Liver (tissue), 9 donors: ENCODE results near the gene SBK2. TPM values are rescaled to one million over a fixed set of nuclear protein-coding genes. Genes with fewer than 3 reads are reported as not detected.

ENCODE experiments used
- DNase-seq: peaks from one replicate; pipeline ENCODE4 v3.0.0-alpha.2; 2017; ENCODE audit warnings: low spot score
- H3K27ac ChIP-seq, 2 donors: one replicate each; pipeline ENCODE4 v1.7.0; 2013; ENCODE audit warnings: inconsistent platforms in 2 of 2, low read length in 2 of 2, control low read depth in 1 of 2, low read depth in 1 of 2, mild to moderate bottlenecking in 1 of 2
- H3K27me3 ChIP-seq, 4 donors: one replicate each; pipeline versions ENCODE4 v1.6.1 to v1.7.0; 2013; ENCODE audit warnings: low read length in 3 of 4, inconsistent platforms in 1 of 4, mild to moderate bottlenecking in 1 of 4, moderate library complexity in 1 of 4; ENCODE audit not compliant: control insufficient read depth in 4 of 4, insufficient read depth in 4 of 4
- H3K36me3 ChIP-seq, 4 donors: one replicate each; pipeline versions ENCODE4 v1.6.1 to v1.7.0; 2013; ENCODE audit warnings: low read length in 3 of 4, mild to moderate bottlenecking in 3 of 4, low read depth in 1 of 4, moderate library complexity in 1 of 4; ENCODE audit not compliant: control insufficient read depth in 4 of 4, insufficient read depth in 3 of 4
- H3K4me1 ChIP-seq, 4 donors: one replicate each; pipeline versions ENCODE4 v1.6.1 to v1.7.0; 2013; ENCODE audit warnings: low read length in 3 of 4, mild to moderate bottlenecking in 3 of 4, moderate library complexity in 1 of 4; ENCODE audit not compliant: control insufficient read depth in 4 of 4, insufficient read depth in 4 of 4
- H3K4me3 ChIP-seq, 3 donors: one replicate each; pipeline versions ENCODE4 v1.6.1 to v1.7.0; 2013; ENCODE audit warnings: low read length in 3 of 3, control low read depth in 1 of 3, low read depth in 1 of 3, mild to moderate bottlenecking in 1 of 3
- H3K9ac ChIP-seq, 2 donors: one replicate each; pipeline ENCODE4 v1.7.0; 2013; ENCODE audit warnings: low read length in 2 of 2, mild to moderate bottlenecking in 2 of 2, moderate library complexity in 2 of 2, control low read depth in 1 of 2, low read depth in 1 of 2
- H3K9me3 ChIP-seq, 4 donors: one replicate each; pipeline versions ENCODE4 v1.6.1 to v1.7.0; 2013; ENCODE audit warnings: low read length in 3 of 4; ENCODE audit not compliant: control insufficient read depth in 4 of 4
- ATF3 ChIP-seq: IDR thresholded peaks from 2 replicates; pipeline ENCODE4 v1.6.1; 2016; ENCODE audit warnings: antibody characterized with exemption
- CTCF ChIP-seq: fragments of 150-350 bp; IDR thresholded peaks from 2 replicates; pipeline ENCODE4 v1.5.1; 2017; ENCODE audit warnings: improper control_type of control experiment, low read depth, low read length; ENCODE audit not compliant: missing input control
- EGR1 ChIP-seq, 2 donors: IDR thresholded peaks; 2 replicates each; pipeline ENCODE4 v1.6.1; 2016 to 2018; ENCODE audit warnings: antibody characterized with exemption in 2 of 2, low read depth in 2 of 2
- FOXA2 ChIP-seq: IDR thresholded peaks from 2 replicates; pipeline ENCODE4 v1.6.1; 2016; ENCODE audit warnings: antibody characterized with exemption
- GABPA ChIP-seq, 2 donors: IDR thresholded peaks in 1 of 2; conservative IDR thresholded peaks in 1 of 2; 2 replicates each; pipeline ENCODE4 v1.6.1; 2016; ENCODE audit warnings: antibody characterized with exemption in 2 of 2, mild to moderate bottlenecking in 1 of 2, moderate library complexity in 1 of 2
- HNF4A ChIP-seq, 2 donors: conservative IDR thresholded peaks; 2 replicates each; pipeline ENCODE4 v1.6.1; 2016; ENCODE audit warnings: antibody characterized with exemption in 2 of 2, mild to moderate bottlenecking in 2 of 2
- HNF4G ChIP-seq: IDR thresholded peaks from 2 replicates; pipeline ENCODE4 v1.6.1; 2016; ENCODE audit warnings: antibody characterized with exemption
- JUND ChIP-seq, 2 donors: IDR thresholded peaks; 2 replicates each; pipeline ENCODE4 v1.6.1; 2016; ENCODE audit warnings: antibody characterized with exemption in 2 of 2
- NR2F2 ChIP-seq: IDR thresholded peaks from 2 replicates; pipeline ENCODE4 v1.6.1; 2016; ENCODE audit warnings: antibody characterized with exemption
- RAD21 ChIP-seq, 2 donors: IDR thresholded peaks; 2 replicates each; pipeline ENCODE4 v1.6.1; 2016; ENCODE audit warnings: antibody characterized with exemption in 2 of 2, mild to moderate bottlenecking in 2 of 2
- REST ChIP-seq: IDR thresholded peaks from 2 replicates; pipeline ENCODE4 v1.6.1; 2016; ENCODE audit warnings: antibody characterized with exemption, mild to moderate bottlenecking
- RXRA ChIP-seq, 2 donors: IDR thresholded peaks; 2 replicates each; pipeline ENCODE4 v1.6.1; 2017 to 2018; ENCODE audit warnings: antibody characterized with exemption in 2 of 2, mild to moderate bottlenecking in 1 of 2
- SP1 ChIP-seq: IDR thresholded peaks from 2 replicates; pipeline ENCODE4 v1.6.1; 2018; ENCODE audit warnings: antibody characterized with exemption, mild to moderate bottlenecking
- TAF1 ChIP-seq: conservative IDR thresholded peaks from 2 replicates; pipeline ENCODE4 v1.6.1; 2016; ENCODE audit warnings: antibody characterized with exemption, mild to moderate bottlenecking
- YY1 ChIP-seq: IDR thresholded peaks from 2 replicates; pipeline ENCODE4 v1.6.1; 2016; ENCODE audit warnings: antibody characterized with exemption, mild to moderate bottlenecking
- WGBS: extraction: QIAGEN DNeasy Blood & Tissue Kit; methylation state at CpG from one replicate; pipeline ENCODE4 v1.1.7; 2013; 5-methylcytosine and 5-hydroxymethylcytosine counted together
- polyA plus RNA-seq, 2 donors: library from polyadenylated mRNA; stranded (reverse) in 1 of 2; unstranded in 1 of 2; fragments of 200-250 nt in 1 of 2; fragments of >200 nt in 1 of 2; fragmentation: Nextera tagmentation in 1 of 2; extraction: Ambion mirVana in 1 of 2; gene quantifications; one replicate each; pipeline versions ENCODE4 v1.2.1 to v1.2.3, GENCODE V29; 2013 to 2015
- total RNA-seq, 2 donors: library from RNA; depleted of rRNA; stranded (reverse); fragments of >200 nt; gene quantifications; one replicate each; pipeline ENCODE4 v1.2.3, GENCODE V29; 2014
- TF ChIP-seq, protein P1 (sequence below): IDR thresholded peaks from 2 replicates; pipeline ENCODE4 v1.6.1; 2016; ENCODE audit warnings: antibody characterized with exemption
- donor health status: healthy.
- donor health status: healthy.
- donor health status: healthy.
- donor health status: healthy.
- donor health status: healthy.

The SBK2 gene
- total and polyA plus RNA-seq, 4 donors: not detected

- no peak for DNase-seq
- 82% methylated on average over 11 of the region's 11 CpGs for WGBS
- H3K9ac ChIP-seq: no peak overlapping the region
Measured at GRCh38 chr19:55536366-55536765, 567 bp downstream of the SBK2 start.

GRCh38 chr19:55535965-55536350 lies 975 bp downstream of the SBK2 start:
- no peak for DNase-seq
- WGBS: 81% methylated on average over 22 of the region's 22 CpGs
- no peak for TF ChIP-seq NR2F2
- TF ChIP-seq RAD21 (IDR thresholded peaks at IDR 0.05): no peak
- TF ChIP-seq HNF4A (conservative IDR thresholded peaks at IDR 0.05): no peak
- TF ChIP-seq CTCF: no peak
- TF ChIP-seq FOXA2: no peak
- no peak for TF ChIP-seq HNF4G
- TF ChIP-seq TAF1: no peak
- TF ChIP-seq, protein P1, sequence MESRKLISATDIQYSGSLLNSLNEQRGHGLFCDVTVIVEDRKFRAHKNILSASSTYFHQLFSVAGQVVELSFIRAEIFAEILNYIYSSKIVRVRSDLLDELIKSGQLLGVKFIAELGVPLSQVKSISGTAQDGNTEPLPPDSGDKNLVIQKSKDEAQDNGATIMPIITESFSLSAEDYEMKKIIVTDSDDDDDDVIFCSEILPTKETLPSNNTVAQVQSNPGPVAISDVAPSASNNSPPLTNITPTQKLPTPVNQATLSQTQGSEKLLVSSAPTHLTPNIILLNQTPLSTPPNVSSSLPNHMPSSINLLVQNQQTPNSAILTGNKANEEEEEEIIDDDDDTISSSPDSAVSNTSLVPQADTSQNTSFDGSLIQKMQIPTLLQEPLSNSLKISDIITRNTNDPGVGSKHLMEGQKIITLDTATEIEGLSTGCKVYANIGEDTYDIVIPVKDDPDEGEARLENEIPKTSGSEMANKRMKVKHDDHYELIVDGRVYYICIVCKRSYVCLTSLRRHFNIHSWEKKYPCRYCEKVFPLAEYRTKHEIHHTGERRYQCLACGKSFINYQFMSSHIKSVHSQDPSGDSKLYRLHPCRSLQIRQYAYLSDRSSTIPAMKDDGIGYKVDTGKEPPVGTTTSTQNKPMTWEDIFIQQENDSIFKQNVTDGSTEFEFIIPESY: no peak
- no peak for TF ChIP-seq JUND (IDR thresholded peaks at IDR 0.05)
- TF ChIP-seq SP1: no peak
- no peak for TF ChIP-seq RXRA (IDR thresholded peaks at IDR 0.05)
- TF ChIP-seq GABPA (IDR thresholded peaks at IDR 0.05 in 1 of 2, conservative IDR thresholded peaks at IDR 0.05 in 1 of 2): no peak
- no peak for TF ChIP-seq YY1

More at GRCh38 chr19:55536366-55536765, 567 bp downstream of the SBK2 start:
- Histone ChIP-seq H3K4me1 (no peaks in the 10 kb centered on the region), H3K4me3 (no peak overlapping the region), H3K27me3 (no peaks in the 10 kb centered on the region), H3K27ac (no peak overlapping the region), H3K9me3 (no peaks in the 10 kb centered on the region), H3K36me3 (no peaks in the 10 kb centered on the region)
- TF ChIP-seq CTCF (no peak), REST (no peak), EGR1 (IDR thresholded peaks at IDR 0.05; ENCODE audit: low read depth in 2 of 2) (no peak), ATF3 (no peak), GABPA (IDR thresholded peaks at IDR 0.05 in 1 of 2, conservative IDR thresholded peaks at IDR 0.05 in 1 of 2) (no peak)

More at GRCh38 chr19:55535965-55536350, 975 bp downstream of the SBK2 start:
- no peaks in the 10 kb centered on the region for H3K9me3 ChIP-seq
- no peak overlapping the region for H3K27ac ChIP-seq
- H3K4me3 ChIP-seq: no peak overlapping the region
- no peaks in the 10 kb centered on the region for H3K4me1 ChIP-seq
- no peaks in the 10 kb centered on the region for H3K27me3 ChIP-seq
- no peaks in the 10 kb centered on the region for H3K36me3 ChIP-seq
- H3K9ac ChIP-seq: no peak overlapping the region
